ENCODE measurements around the gene GLMN. TPM values are rescaled to one million over a fixed set of nuclear protein-coding genes. Genes with fewer than 3 reads are reported as not detected.

Gene GLMN
- total and polyA plus RNA-seq, 2 experiments from 2014 or later, result 10.0 to 16.5 TPM

DNA sequence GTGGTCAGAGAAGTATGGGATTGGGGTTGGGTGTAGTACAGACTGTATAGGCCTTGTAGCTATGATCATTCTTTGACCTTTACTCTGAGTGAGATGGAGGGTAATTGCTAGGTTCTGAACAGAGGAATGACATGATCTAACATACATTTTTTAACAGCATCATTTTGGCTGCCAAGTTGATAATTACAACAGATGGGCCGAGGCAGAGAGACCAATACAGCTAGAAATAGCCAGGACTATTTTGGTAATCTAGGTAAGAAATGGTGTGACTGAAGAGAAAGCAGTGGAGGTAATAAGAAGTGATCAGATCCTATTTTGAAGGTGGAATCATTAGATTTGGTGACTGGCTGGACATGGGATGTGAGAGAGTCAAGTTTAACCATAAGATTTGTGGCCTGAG, 43.6 kb upstream of the GLMN start:
- no peak overlapping the region for H3K27ac ChIP-seq
- no peaks in the 10 kb centered on the region for H4K20me1 ChIP-seq (ENCODE audit: insufficient read depth, poor library complexity, severe bottlenecking)
- H3K27me3 ChIP-seq, result no peaks in the 10 kb centered on the region
- no peak overlapping the region for H3K4me2 ChIP-seq
- H3K9me2 ChIP-seq (replicated peaks; ENCODE audit: insufficient read depth), result no peaks in the 10 kb centered on the region
- TF ChIP-seq, protein P1, sequence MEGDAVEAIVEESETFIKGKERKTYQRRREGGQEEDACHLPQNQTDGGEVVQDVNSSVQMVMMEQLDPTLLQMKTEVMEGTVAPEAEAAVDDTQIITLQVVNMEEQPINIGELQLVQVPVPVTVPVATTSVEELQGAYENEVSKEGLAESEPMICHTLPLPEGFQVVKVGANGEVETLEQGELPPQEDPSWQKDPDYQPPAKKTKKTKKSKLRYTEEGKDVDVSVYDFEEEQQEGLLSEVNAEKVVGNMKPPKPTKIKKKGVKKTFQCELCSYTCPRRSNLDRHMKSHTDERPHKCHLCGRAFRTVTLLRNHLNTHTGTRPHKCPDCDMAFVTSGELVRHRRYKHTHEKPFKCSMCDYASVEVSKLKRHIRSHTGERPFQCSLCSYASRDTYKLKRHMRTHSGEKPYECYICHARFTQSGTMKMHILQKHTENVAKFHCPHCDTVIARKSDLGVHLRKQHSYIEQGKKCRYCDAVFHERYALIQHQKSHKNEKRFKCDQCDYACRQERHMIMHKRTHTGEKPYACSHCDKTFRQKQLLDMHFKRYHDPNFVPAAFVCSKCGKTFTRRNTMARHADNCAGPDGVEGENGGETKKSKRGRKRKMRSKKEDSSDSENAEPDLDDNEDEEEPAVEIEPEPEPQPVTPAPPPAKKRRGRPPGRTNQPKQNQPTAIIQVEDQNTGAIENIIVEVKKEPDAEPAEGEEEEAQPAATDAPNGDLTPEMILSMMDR (IDR thresholded peaks at IDR 0.05; ENCODE audit: poor library complexity), result no peak
- no peak for TF ChIP-seq EZH2 (IDR thresholded peaks at IDR 0.05; ENCODE audit: borderline replicate concordance)
- no peak for TF ChIP-seq EZH2phosphoT487 (IDR thresholded peaks at IDR 0.05; ENCODE audit: low read depth, severe bottlenecking, unreplicated experiment)
- no peak overlapping the region for H2AFZ ChIP-seq
- WGBS (ENCODE audit: low lambda C conversion rate, missing lambda C conversion rate), result 96% methylated on average over 1 of the region's 1 CpG
- H3K4me3 ChIP-seq, result no peak overlapping the region
- no peaks in the 10 kb centered on the region for H3K36me3 ChIP-seq (replicated peaks; ENCODE audit: insufficient read depth, low read depth)
- no peaks in the 10 kb centered on the region for H3K79me2 ChIP-seq
- no peaks in the 10 kb centered on the region for H3K9me3 ChIP-seq (ENCODE audit: low read depth)
- H3K4me1 ChIP-seq (ENCODE audit: insufficient read depth), result no peaks in the 10 kb centered on the region
- DNase-seq (ENCODE audit: low spot score), result no peak

DNA sequence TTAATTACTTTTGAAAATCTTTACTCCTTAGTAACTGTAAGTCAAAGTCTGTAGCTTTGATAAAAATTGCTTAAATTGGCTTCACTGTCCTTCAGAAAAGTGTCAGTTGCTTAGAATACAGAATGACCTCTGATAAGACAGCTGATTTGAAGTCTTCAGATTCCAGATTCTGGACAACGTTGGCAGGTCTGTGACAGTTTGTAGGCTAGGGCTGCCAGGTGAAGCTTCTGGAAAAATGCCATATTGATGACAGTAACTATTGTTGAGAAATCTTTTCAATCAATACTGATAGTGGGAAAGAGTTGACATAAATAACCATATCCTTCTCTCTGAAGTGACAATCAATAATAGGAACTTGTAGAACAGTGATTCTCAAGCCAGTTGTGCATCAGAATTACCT, 41.4 kb upstream of the GLMN start:
- H3K36me3 ChIP-seq (replicated peaks; ENCODE audit: insufficient read depth, low read depth), result no peaks in the 10 kb centered on the region
- no peak for DNase-seq (ENCODE audit: low spot score)
- no peak overlapping the region for H3K27ac ChIP-seq
- WGBS (ENCODE audit: low lambda C conversion rate, missing lambda C conversion rate), result 77% methylated on average over 1 of the region's 1 CpG
- no peak overlapping the region for H3K4me2 ChIP-seq
- no peaks in the 10 kb centered on the region for H3K4me1 ChIP-seq (ENCODE audit: insufficient read depth)
- H3K9me2 ChIP-seq (replicated peaks; ENCODE audit: insufficient read depth), result no peaks in the 10 kb centered on the region
- H4K20me1 ChIP-seq (ENCODE audit: insufficient read depth, poor library complexity, severe bottlenecking), result no peaks in the 10 kb centered on the region
- H3K79me2 ChIP-seq, result no peaks in the 10 kb centered on the region
- H2AFZ ChIP-seq, result no peak overlapping the region
- H3K4me3 ChIP-seq, result no peak overlapping the region
- no peaks in the 10 kb centered on the region for H3K9me3 ChIP-seq (ENCODE audit: low read depth)
- no peak for TF ChIP-seq EZH2 (IDR thresholded peaks at IDR 0.05; ENCODE audit: borderline replicate concordance)
- TF ChIP-seq, protein P1 (IDR thresholded peaks at IDR 0.05; ENCODE audit: poor library complexity), result no peak
- no peak for TF ChIP-seq EZH2phosphoT487 (IDR thresholded peaks at IDR 0.05; ENCODE audit: low read depth, severe bottlenecking, unreplicated experiment)
- H3K27me3 ChIP-seq, result no peaks in the 10 kb centered on the region

DNA sequence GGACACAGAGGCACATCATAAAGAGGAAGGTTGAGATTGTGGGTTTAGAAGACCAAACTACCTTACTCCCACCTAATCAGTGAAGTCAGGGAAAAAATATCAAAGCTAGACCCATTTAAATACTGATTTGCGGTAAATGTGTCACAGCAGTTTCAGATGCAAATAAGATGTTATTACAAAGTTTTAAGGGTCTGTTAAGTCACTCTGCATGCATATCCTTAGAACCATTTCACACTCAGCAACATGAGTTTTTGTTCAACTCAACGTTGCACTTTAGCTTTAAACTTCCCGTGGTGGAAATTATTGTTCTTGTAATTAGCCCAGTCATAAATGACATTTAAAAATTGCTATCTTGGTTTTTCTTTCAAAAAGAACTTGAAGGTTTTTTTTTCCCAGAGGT, 34.9 kb upstream of the GLMN start:
- DNase-seq (ENCODE audit: low spot score), result no peak
- no peaks in the 10 kb centered on the region for H3K4me1 ChIP-seq (ENCODE audit: insufficient read depth)
- WGBS (ENCODE audit: low lambda C conversion rate, missing lambda C conversion rate), result 81% methylated on average over 3 of the region's 3 CpGs
- H2AFZ ChIP-seq, result no peak overlapping the region
- H3K9me2 ChIP-seq (replicated peaks; ENCODE audit: insufficient read depth), result no peaks in the 10 kb centered on the region
- H3K9me3 ChIP-seq (ENCODE audit: low read depth), result no peaks in the 10 kb centered on the region
- H3K79me2 ChIP-seq, result no peaks in the 10 kb centered on the region
- H3K27me3 ChIP-seq, result no peaks in the 10 kb centered on the region
- no peaks in the 10 kb centered on the region for H3K36me3 ChIP-seq (replicated peaks; ENCODE audit: insufficient read depth, low read depth)
- TF ChIP-seq EZH2 (IDR thresholded peaks at IDR 0.05; ENCODE audit: borderline replicate concordance) (no peak), EZH2phosphoT487 (IDR thresholded peaks at IDR 0.05; ENCODE audit: low read depth, severe bottlenecking, unreplicated experiment) (no peak)
- TF ChIP-seq, protein P1 (IDR thresholded peaks at IDR 0.05; ENCODE audit: poor library complexity), result no peak
- H3K4me3 ChIP-seq, result no peak overlapping the region
- H3K27ac ChIP-seq, result no peak overlapping the region
- no peak overlapping the region for H3K4me2 ChIP-seq
- H4K20me1 ChIP-seq (ENCODE audit: insufficient read depth, poor library complexity, severe bottlenecking), result no peaks in the 10 kb centered on the region

Data from hepatocyte (in vitro differentiated cells).